Aorta (tissue), 5 donors: ENCODE data around the gene TSPAN32. TPM values are rescaled to one million over a fixed set of nuclear protein-coding genes. Genes with fewer than 3 reads are reported as not detected.

Experiments
- ATAC-seq: fragments of 200-7000 bp; cut with Tn5 transposase; one replicate; pipeline ENCODE4 v1.9.1; 2022; ENCODE audit warnings: moderate library complexity; ENCODE audit not compliant: low FRiP score
- DNase-seq, 2 donors: peaks; one replicate each; pipeline ENCODE4 v3.0.0-alpha.2; 2020
- H3K27ac ChIP-seq, 2 donors: one replicate each; pipeline ENCODE4 v1.5.1; 2013; ENCODE audit warnings: low read length in 2 of 2, mild to moderate bottlenecking in 2 of 2, moderate library complexity in 2 of 2, control low read depth in 1 of 2, inconsistent platforms in 1 of 2, low read depth in 1 of 2
- H3K27me3 ChIP-seq, 2 donors: one replicate each; pipeline ENCODE4 v1.6.1; 2013; ENCODE audit warnings: control low read depth in 1 of 2, low read length in 1 of 2, mild to moderate bottlenecking in 1 of 2, moderate library complexity in 1 of 2; ENCODE audit not compliant: insufficient read depth in 2 of 2, control insufficient read depth in 1 of 2
- H3K36me3 ChIP-seq, 2 donors: one replicate each; pipeline ENCODE4 v1.6.1; 2013; ENCODE audit warnings: control low read depth in 1 of 2, low read length in 1 of 2, mild to moderate bottlenecking in 1 of 2; ENCODE audit not compliant: insufficient read depth in 2 of 2, control insufficient read depth in 1 of 2
- H3K4me1 ChIP-seq, 2 donors: one replicate each; pipeline ENCODE4 v1.6.1; 2013; ENCODE audit warnings: low read length in 2 of 2, control low read depth in 1 of 2, mild to moderate bottlenecking in 1 of 2, moderate library complexity in 1 of 2; ENCODE audit not compliant: insufficient read depth in 2 of 2, control insufficient read depth in 1 of 2
- H3K4me3 ChIP-seq, 2 donors: one replicate each; pipeline ENCODE4 v1.5.1; 2013; ENCODE audit warnings: low read length in 2 of 2, control low read depth in 1 of 2, mild to moderate bottlenecking in 1 of 2
- H3K9me3 ChIP-seq: one replicate; pipeline ENCODE4 v1.6.1; 2013; ENCODE audit warnings: mild to moderate bottlenecking, low read length; ENCODE audit not compliant: control insufficient read depth
- WGBS, 2 donors: extraction: QIAGEN DNeasy Blood & Tissue Kit; methylation state at CpG; one replicate each; pipeline ENCODE4 v1.1.7; 2013; 5-methylcytosine and 5-hydroxymethylcytosine counted together
- intact Hi-C, 2 donors: fragments of 100-400 bp; cut with DNase I; formaldehyde crosslinking; loops; one replicate each; pipeline versions ENCODE4 v1.14.2 to v1.15.0; 2022
- polyA plus RNA-seq, 2 donors: library from polyadenylated mRNA; stranded (reverse); fragments of 200-250 nt; gene quantifications; one replicate each; pipeline ENCODE4 v1.2.3, GENCODE V29; 2013
- total RNA-seq, 2 donors: library from RNA; stranded (reverse); fragmentation: NEBNext Ultra II Directional; extraction: Animal tissue kit (Norgen Biotek cat#: 25700); gene quantifications; one replicate each; pipeline ENCODE4 v1.2.1, GENCODE V29; 2021
- donor health status: healthy with polysubstance abuse.
- donor health status: Bipolar disorder and iron deficiency.
- donor health status: DM: no; HTN: no; CAD: no.
- donor health status: DM: no; HTN: no; CAD: no.
- donor health status: DM: yes; HTN: yes; CAD: no.

The TSPAN32 gene
- total and polyA plus RNA-seq, 4 donors = 0.84 to 8.7 (median 3.5) TPM; not detected in 1

GRCh38 chr11:2315395-2316168 is 13.8 kb downstream of the TSPAN32 start:
- peak; percentile 37 for ATAC-seq
- peaks cover 2% of the 10 kb centered on the region for H3K9me3 ChIP-seq
- DNase-seq = peak in 1 of 2 donors; percentile 72
- H3K27me3 ChIP-seq = no peaks in the 10 kb centered on the region
- intact Hi-C loops = loop anchor here (2.0 to 5.0 kb wide), 3 partner anchors 62 to 85 kb away; partner anchors contain the start of genes CD81 (in 1 of the 2) and TSSC4 (in 1 of the 2)
- no peaks in the 10 kb centered on the region for H3K36me3 ChIP-seq
- WGBS, 2 donors = 40 to 51% methylated on average over 16 to 25 of the region's 25 CpGs
- peak overlapping the region; percentile 45 to 67 for H3K27ac ChIP-seq
- H3K4me3 ChIP-seq = no peak overlapping the region
- H3K4me1 ChIP-seq = no peaks in the 10 kb centered on the region

- peak in 1 of 2 donors; percentile 62 for DNase-seq
- Histone ChIP-seq H3K27me3 (no peaks in the 10 kb centered on the region), H3K36me3 (no peaks in the 10 kb centered on the region), H3K9me3 (peaks cover 2% of the 10 kb centered on the region), H3K27ac (no peak overlapping the region), H3K4me3 (no peak overlapping the region), H3K4me1 (no peaks in the 10 kb centered on the region)
- no peak for ATAC-seq
- 93% methylated on average over 22 to 23 of the region's 23 CpGs for WGBS, 2 donors
- intact Hi-C loops = loop anchor here in 1 of 2 donors (5.0 kb wide), 1 partner anchor 61 kb away; the partner anchor contains the start of gene CD81
Observed at GRCh38 chr11:2316169-2316962, 14.6 kb downstream of the TSPAN32 start.

- H3K27ac ChIP-seq = no peak overlapping the region
- ATAC-seq (no peak), DNase-seq (no peak)
- intact Hi-C loops = loop anchor here in 1 of 2 donors (5.0 kb wide), 1 partner anchor 60 kb away; the partner anchor contains the start of gene CD81
- H3K36me3 ChIP-seq = no peaks in the 10 kb centered on the region
- H3K27me3 ChIP-seq = no peaks in the 10 kb centered on the region
- no peak overlapping the region for H3K4me3 ChIP-seq
- H3K9me3 ChIP-seq = peaks cover 2% of the 10 kb centered on the region
- WGBS, 2 donors = 86 to 87% methylated on average over 3 of the region's 3 CpGs
- H3K4me1 ChIP-seq = no peaks in the 10 kb centered on the region
Observed at GRCh38 chr11:2316963-2317244, 15.1 kb downstream of the TSPAN32 start.

- Histone ChIP-seq H3K27ac (no peak overlapping the region), H3K9me3 (peaks cover 2% of the 10 kb centered on the region), H3K36me3 (no peaks in the 10 kb centered on the region), H3K4me1 (no peaks in the 10 kb centered on the region), H3K27me3 (no peaks in the 10 kb centered on the region), H3K4me3 (no peak overlapping the region)
- DNase-seq (peak in 1 of 2 donors; percentile 50), ATAC-seq (no peak)
- intact Hi-C loops = loop anchor here in 1 of 2 donors (5.0 kb wide), 1 partner anchor 60 kb away; the partner anchor contains the start of gene CD81
- 96 to 98% methylated on average over 17 of the region's 17 CpGs for WGBS, 2 donors
Observed at GRCh38 chr11:2317354-2318050, 15.7 kb downstream of the TSPAN32 start.

GRCh38 chr11:2318123-2318522 is 16.3 kb downstream of the TSPAN32 start:
- no peaks in the 10 kb centered on the region for H3K4me1 ChIP-seq
- H3K27ac ChIP-seq = no peak overlapping the region
- no peaks in the 10 kb centered on the region for H3K27me3 ChIP-seq
- 91 to 94% methylated on average over 4 of the region's 4 CpGs for WGBS, 2 donors
- no peak overlapping the region for H3K4me3 ChIP-seq
- ATAC-seq = no peak
- peaks cover 2% of the 10 kb centered on the region for H3K9me3 ChIP-seq
- intact Hi-C loops = loop anchor here in 1 of 2 donors (5.0 kb wide), 1 partner anchor 59 kb away; the partner anchor contains the start of gene CD81
- peak in 1 of 2 donors; percentile 23 for DNase-seq
- no peaks in the 10 kb centered on the region for H3K36me3 ChIP-seq

GRCh38 chr11:2318707-2319106 is 16.9 kb downstream of the TSPAN32 start:
- ATAC-seq (no peak), DNase-seq (peak in 1 of 2 donors; percentile 30)
- intact Hi-C loops = loop anchor here in 1 of 2 donors (5.0 kb wide), 1 partner anchor 59 kb away; the partner anchor contains the start of gene CD81
- 95 to 96% methylated on average over 7 of the region's 7 CpGs for WGBS, 2 donors
- no peaks in the 10 kb centered on the region for H3K27me3 ChIP-seq
- H3K36me3 ChIP-seq = no peaks in the 10 kb centered on the region
- H3K4me1 ChIP-seq = no peaks in the 10 kb centered on the region
- peaks cover 2% of the 10 kb centered on the region for H3K9me3 ChIP-seq
- H3K4me3 ChIP-seq = no peak overlapping the region
- no peak overlapping the region for H3K27ac ChIP-seq

GRCh38 chr11:2319791-2320472 is 18.1 kb downstream of the TSPAN32 start:
- H3K27me3 ChIP-seq = no peaks in the 10 kb centered on the region
- H3K4me3 ChIP-seq = no peak overlapping the region
- DNase-seq = peak in 1 of 2 donors; percentile 53
- intact Hi-C loops = loop anchor here in 1 of 2 donors (5.0 kb wide), 1 partner anchor 57 kb away; the partner anchor contains the start of gene CD81
- 79 to 83% methylated on average over 10 of the region's 10 CpGs for WGBS, 2 donors
- H3K4me1 ChIP-seq = no peaks in the 10 kb centered on the region
- H3K9me3 ChIP-seq = peaks cover 2% of the 10 kb centered on the region
- no peak overlapping the region for H3K27ac ChIP-seq
- no peaks in the 10 kb centered on the region for H3K36me3 ChIP-seq
- no peak for ATAC-seq
